WTC11 (cell line): ENCODE data around the gene PLXDC1.

Experiments used
- CBFB ChIP-seq: sonication (generic); formaldehyde crosslinking; IDR thresholded peaks from 2 replicates; pipeline ENCODE4 v1.8.1; 2022; ENCODE audit warnings: mild to moderate bottlenecking, low read depth, missing genetic modification reagents
- CTCF ChIP-seq: fragments of 200-600 bp; IDR thresholded peaks from 2 replicates; pipeline ENCODE4 v1.8.0; 2022; ENCODE audit warnings: antibody characterized with exemption
- EMX1 ChIP-seq: fragments of 250-450 bp; sonication (Bioruptor Pico); IDR thresholded peaks from 2 replicates; pipeline ENCODE4 v1.8.0; 2021; ENCODE audit warnings: mild to moderate bottlenecking
- ETV6 ChIP-seq: sonication (generic); formaldehyde crosslinking; IDR thresholded peaks from 2 replicates; pipeline ENCODE4 v1.8.1; 2022; ENCODE audit warnings: mild to moderate bottlenecking, missing genetic modification reagents
- FOXP4 ChIP-seq: sonication (generic); formaldehyde crosslinking; IDR thresholded peaks from 2 replicates; pipeline ENCODE4 v1.8.0; 2022; ENCODE audit warnings: mild to moderate bottlenecking, missing genetic modification reagents
- STAT6 ChIP-seq: sonication (generic); formaldehyde crosslinking; conservative IDR thresholded peaks from 2 replicates; pipeline ENCODE4 v1.8.1; 2023; ENCODE audit warnings: mild to moderate bottlenecking, low read depth, missing genetic modification reagents, moderate library complexity
- USF2 ChIP-seq: sonication (generic); formaldehyde crosslinking; IDR thresholded peaks from 2 replicates; pipeline ENCODE4 v1.8.1; 2023; ENCODE audit warnings: mild to moderate bottlenecking, missing genetic modification reagents, moderate library complexity
- ZNF263 ChIP-seq: sonication (generic); formaldehyde crosslinking; IDR thresholded peaks from 2 replicates; pipeline ENCODE4 v1.8.1; 2022; ENCODE audit warnings: low read depth, mild to moderate bottlenecking, moderate library complexity, missing genetic modification reagents
- ZNF671 ChIP-seq: fragments of 250-450 bp; sonication (Bioruptor Pico); IDR thresholded peaks from 2 replicates; pipeline ENCODE4 v1.8.0; 2021; ENCODE audit warnings: mild to moderate bottlenecking
- TF ChIP-seq, protein P1 (sequence below): sonication (generic); formaldehyde crosslinking; IDR thresholded peaks from 2 replicates; pipeline ENCODE4 v1.8.1; 2022; ENCODE audit warnings: mild to moderate bottlenecking, missing genetic modification reagents, moderate library complexity, borderline replicate concordance
- TF ChIP-seq, protein P2 (sequence below): fragments of 250-450 bp; sonication (Bioruptor Pico); conservative IDR thresholded peaks from 2 replicates; pipeline ENCODE4 v1.9.0; 2021; ENCODE audit warnings: mild to moderate bottlenecking

DNA sequence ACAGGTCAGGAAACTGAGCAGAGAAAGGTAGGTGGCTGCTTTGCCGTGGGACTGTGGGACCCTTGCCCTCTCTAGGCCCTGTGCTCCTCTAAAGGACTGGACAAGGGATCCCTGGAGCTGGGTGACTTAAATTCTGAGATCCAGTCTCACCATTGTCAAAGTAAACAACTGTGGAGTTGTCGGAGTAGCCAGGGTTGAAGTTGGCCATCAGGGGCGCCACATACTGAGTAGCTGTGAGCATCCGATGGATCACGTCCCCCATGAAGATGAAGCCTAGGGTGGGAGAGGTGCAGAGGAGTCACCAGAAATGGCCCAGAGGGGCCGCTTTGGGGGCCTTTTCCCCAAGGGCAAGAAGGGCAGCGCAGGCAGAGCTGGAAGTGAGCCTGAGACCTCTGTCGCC, 43.5 kb downstream of the PLXDC1 start:
- TF ChIP-seq, protein P1, sequence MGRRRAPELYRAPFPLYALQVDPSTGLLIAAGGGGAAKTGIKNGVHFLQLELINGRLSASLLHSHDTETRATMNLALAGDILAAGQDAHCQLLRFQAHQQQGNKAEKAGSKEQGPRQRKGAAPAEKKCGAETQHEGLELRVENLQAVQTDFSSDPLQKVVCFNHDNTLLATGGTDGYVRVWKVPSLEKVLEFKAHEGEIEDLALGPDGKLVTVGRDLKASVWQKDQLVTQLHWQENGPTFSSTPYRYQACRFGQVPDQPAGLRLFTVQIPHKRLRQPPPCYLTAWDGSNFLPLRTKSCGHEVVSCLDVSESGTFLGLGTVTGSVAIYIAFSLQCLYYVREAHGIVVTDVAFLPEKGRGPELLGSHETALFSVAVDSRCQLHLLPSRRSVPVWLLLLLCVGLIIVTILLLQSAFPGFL = no peak
- TF ChIP-seq, protein P2, sequence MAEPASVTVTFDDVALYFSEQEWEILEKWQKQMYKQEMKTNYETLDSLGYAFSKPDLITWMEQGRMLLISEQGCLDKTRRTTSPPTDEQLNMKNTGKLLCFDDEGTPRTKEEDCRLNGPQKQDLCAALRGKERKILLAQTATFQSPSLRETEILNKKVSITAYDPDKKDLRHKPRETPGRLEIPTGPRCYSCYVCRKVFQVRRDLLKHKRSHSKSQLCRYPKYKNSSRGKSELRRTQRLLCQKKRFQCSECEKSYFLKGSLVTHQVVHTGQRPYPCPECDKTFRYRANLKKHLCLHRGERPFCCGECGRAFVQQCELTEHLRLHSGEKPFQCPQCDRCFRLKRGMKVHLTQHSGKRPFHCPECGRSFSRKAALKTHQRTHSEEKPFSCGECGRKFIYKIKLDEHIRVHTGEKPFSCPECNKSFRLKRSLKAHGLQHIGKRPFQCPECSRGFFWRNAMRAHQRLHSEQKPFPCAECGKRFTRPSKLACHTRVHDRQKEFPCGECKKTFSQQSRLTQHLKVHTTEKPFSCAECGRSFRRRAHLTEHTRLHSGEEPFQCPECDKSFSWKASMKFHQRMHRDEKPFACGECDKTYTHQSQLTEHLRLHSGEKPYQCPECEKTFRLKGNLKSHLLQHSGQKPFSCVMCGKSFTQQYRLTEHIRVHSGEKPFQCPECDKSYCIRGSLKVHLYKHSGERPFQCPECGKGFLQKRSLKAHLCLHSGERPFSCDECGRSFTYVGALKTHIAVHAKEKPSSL (CRISPR knock-in tag) = no peak
- TF ChIP-seq STAT6 (no peak), ETV6 (CRISPR knock-in tag) (no peak), ZNF671 (CRISPR knock-in tag) (no peak), EMX1 (CRISPR knock-in tag) (no peak), FOXP4 (CRISPR knock-in tag) (no peak), ZNF263 (CRISPR knock-in tag) (no peak), USF2 (no peak), CTCF (no peak), CBFB (no peak)
